ENCODE data around the gene ERP27.

- TF ChIP-seq CTCF (conservative IDR thresholded peaks at IDR 0.05) (no peak), ZFX (IDR thresholded peaks at IDR 0.05) (no peak)
Measured at GRCh38 chr12:14951851-14952250, 13.5 kb upstream of the ERP27 start.
